ENCODE measurements around the gene SNAP29. TPM values are rescaled to one million over a fixed set of nuclear protein-coding genes. Genes with fewer than 3 reads are reported as not detected.
A peak's percentile ranks its signal among the peaks of the same experiment; 100 is the strongest.

SNAP29 gene
- total RNA-seq, 1 experiment from 2014 or later, result 24.5 TPM

- Histone ChIP-seq H3K36me3 (ENCODE audit: control insufficient read depth, insufficient read depth, low read length) (peaks cover 5% of the 10 kb centered on the region), H3K27ac (ENCODE audit: low read length) (no peak overlapping the region), H3K4me1 (ENCODE audit: control insufficient read depth, insufficient read depth, low read length) (peaks cover 22% of the 10 kb centered on the region), H3K4me3 (ENCODE audit: low read depth in 2 of 2, low read length in 2 of 2) (no peak overlapping the region), H3K9me3 (ENCODE audit: control insufficient read depth, insufficient read depth, low read depth, low read length) (no peaks in the 10 kb centered on the region), H3K27me3 (ENCODE audit: control insufficient read depth, insufficient read depth, low read length) (no peaks in the 10 kb centered on the region)
- ChIA-PET CTCF (no interaction called here), POLR2A (no interaction called here)
- in situ Hi-C loops (cut with HindIII; ENCODE audit: low pct_unique_long_range_greater_than_20kb, low sequenced_read_pairs) (no loop called here), intact Hi-C loops (cut with micrococcal nuclease; ENCODE audit: unreplicated experiment) (no loop called here)
- no TSS peak for BruUV-seq (replicated peaks)
- TF ChIP-seq POLR2AphosphoS5 (IDR thresholded peaks at IDR 0.05; ENCODE audit: low read depth, low read length), result no peak
- TF ChIP-seq SIN3A (IDR thresholded peaks at IDR 0.05; ENCODE audit: borderline replicate concordance, insufficient read depth, low read depth, low read length), result no peak
- no peak for TF ChIP-seq CTCF (IDR thresholded peaks at IDR 0.05)
- TF ChIP-seq TCF7L2 (IDR thresholded peaks at IDR 0.05; ENCODE audit: low read depth, low read length), result no peak
- TF ChIP-seq REST (IDR thresholded peaks at IDR 0.05; ENCODE audit: insufficient read depth in 1 of 2, low read depth in 2 of 2, low read length in 1 of 2), result no peak
- ATAC-seq, result no peak
- DNase-seq (ENCODE audit: low read depth, low spot score), result no peak
These were observed 63.4 kb downstream of the SNAP29 start for GRCh38 chr22:20922141-20922751.

GRCh38 chr22:20926243-20926642 is 67.4 kb downstream of the SNAP29 start:
- peaks cover 16% of the 10 kb centered on the region for H3K4me1 ChIP-seq (ENCODE audit: control insufficient read depth, insufficient read depth, low read length)
- BruUV-seq (replicated peaks), result no TSS peak
- ATAC-seq, result no peak
- H3K36me3 ChIP-seq (ENCODE audit: control insufficient read depth, insufficient read depth, low read length), result no peaks in the 10 kb centered on the region
- TF ChIP-seq REST (IDR thresholded peaks at IDR 0.05; ENCODE audit: insufficient read depth in 1 of 2, low read depth in 2 of 2, low read length in 1 of 2) (no peak), TCF7L2 (IDR thresholded peaks at IDR 0.05; ENCODE audit: low read depth, low read length) (no peak), CTCF (IDR thresholded peaks at IDR 0.05) (no peak), POLR2AphosphoS5 (IDR thresholded peaks at IDR 0.05; ENCODE audit: low read depth, low read length) (no peak), SIN3A (IDR thresholded peaks at IDR 0.05; ENCODE audit: borderline replicate concordance, insufficient read depth, low read depth, low read length) (no peak)
- intact Hi-C loops (cut with micrococcal nuclease; ENCODE audit: unreplicated experiment) (no loop called here), in situ Hi-C loops (cut with HindIII; ENCODE audit: low pct_unique_long_range_greater_than_20kb, low sequenced_read_pairs) (no loop called here)
- ChIA-PET POLR2A (no interaction called here), CTCF (interaction anchor here (0.7 kb wide), 1 partner anchor 82 kb away, joined by 3 read pairs; no protein-coding TSS in a partner anchor)
- H3K27ac ChIP-seq (ENCODE audit: low read length), result 0 out of 2 replicates have a peak overlapping the region, but pooled peaks have one; percentile 12
- H3K27me3 ChIP-seq (ENCODE audit: control insufficient read depth, insufficient read depth, low read length), result no peaks in the 10 kb centered on the region
- no peaks in the 10 kb centered on the region for H3K9me3 ChIP-seq (ENCODE audit: control insufficient read depth, insufficient read depth, low read depth, low read length)
- H3K4me3 ChIP-seq (ENCODE audit: low read depth in 2 of 2, low read length in 2 of 2), result no peak overlapping the region
- no peak for DNase-seq (ENCODE audit: low read depth, low spot score)

Measured in Panc1 (cell line).